Hepatocyte (in vitro differentiated cells): ENCODE data around the gene SIM2.

ENCODE experiments used
- CTCF ChIP-seq: fragments of 200-600 bp; sonication (generic); IDR thresholded peaks from 2 replicates; pipeline ENCODE4 v1.5.1; 2016; ENCODE audit warnings: antibody characterized with exemption, mild to moderate bottlenecking; ENCODE audit not compliant: poor library complexity
- EZH2phosphoT487 ChIP-seq: fragments of 200-600 bp; sonication (generic); IDR thresholded peaks from one replicate; pipeline ENCODE4 v1.6.1; 2018; ENCODE audit warnings: antibody characterized with exemption, mild to moderate bottlenecking, low read depth, moderate library complexity; ENCODE audit not compliant: unreplicated experiment, severe bottlenecking

DNA sequence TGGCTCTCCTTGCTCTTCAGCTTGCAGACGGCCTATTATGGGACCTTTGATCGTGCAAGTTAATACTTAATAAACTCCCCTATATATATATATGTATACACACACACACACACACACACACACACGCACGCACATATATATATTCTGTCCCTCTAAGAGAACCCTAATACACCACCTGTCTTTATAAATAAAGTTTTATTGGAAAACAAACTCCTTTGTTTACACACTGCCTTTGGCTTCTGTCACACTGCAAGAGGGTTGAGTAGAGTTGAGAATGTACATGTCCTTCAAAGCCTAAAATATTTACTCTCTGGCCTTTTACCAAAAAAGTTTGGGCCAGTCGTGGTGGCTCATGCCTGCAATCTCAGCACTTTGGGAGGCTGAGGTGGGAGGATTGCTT, 26.2 kb upstream of the SIM2 start:
- no peak for TF ChIP-seq EZH2phosphoT487
- no peak for TF ChIP-seq CTCF
